GM12878 (cell line): ENCODE results near the gene RADX. TPM values are rescaled to one million over a fixed set of nuclear protein-coding genes. Genes with fewer than 3 reads are reported as not detected.

ENCODE experiments used
- ATAC-seq: fragments of 200-7000 bp; cut with Tn5 transposase; 3 replicates; pipeline ENCODE4 v1.9.1; 2020; ENCODE audit warnings: mild to moderate bottlenecking, moderate library complexity
- Bru-seq: library from RNA; stranded (reverse); fragments of 400-500 nt; gene quantifications from one replicate; lab custom pipeline; 2021; lab: Mats Ljungman, UMichigan
- BruChase-seq, 2 experiments: library from RNA; stranded (reverse); fragments of 400-500 nt; gene quantifications; one replicate each; lab custom pipeline; 2021; lab: Mats Ljungman, UMichigan
- BruUV-seq: library from RNA; stranded (reverse); fragments of 400-500 nt; replicated peaks from 2 replicates; lab custom pipeline; 2021; lab: Mats Ljungman, UMichigan
- CTCF ChIA-PET: fragments of 300-600 bp; sonication (Branson Sonifier 250); formaldehyde crosslinking; extraction: SDS; loops from one replicate; lab custom pipeline; 2021; ENCODE audit warnings: inconsistent platforms; lab: Yijun Ruan, JAX
- POLR2A ChIA-PET: fragments of 350-600 bp; formaldehyde crosslinking; extraction: SDS; loops from one replicate; lab custom pipeline; 2021; ENCODE audit warnings: inconsistent platforms; lab: Charles Lee
- RAD21 ChIA-PET: fragments of 300-600 bp; sonication (Branson Sonifier 250); formaldehyde crosslinking; loops from one replicate; lab custom pipeline; 2023; ENCODE audit warnings: antibody characterized with exemption; ENCODE audit not compliant: unreplicated experiment; lab: Charles Lee
- SMC1A ChIA-PET: fragments of 300-600 bp; sonication (Branson Sonifier 250); formaldehyde crosslinking; loops from one replicate; lab custom pipeline; 2023; ENCODE audit not compliant: unreplicated experiment, uncharacterized antibody; lab: Charles Lee
- DNase-seq: peaks from one replicate; pipeline ENCODE4 v3.0.0-alpha.2; 2011; ENCODE audit warnings: low read depth, low spot score
- FAIRE-seq: peaks from 3 replicates; lab custom pipeline; 2011; peaks lifted over from hg19 to GRCh38; lab: Jason Lieb, UNC
- H2AFZ ChIP-seq: 2 replicates; pipeline ENCODE4 v1.6.0; 2011; ENCODE audit warnings: low read depth, low read length, control low read depth; ENCODE audit not compliant: control insufficient read depth
- H3K27ac ChIP-seq: 2 replicates; pipeline ENCODE4 v1.5.1; 2011; ENCODE audit warnings: control low read depth; ENCODE audit not compliant: control insufficient read depth, insufficient read depth
- H3K27me3 ChIP-seq, 2 experiments: replicated peaks in 1 of 2; 2 replicates each; pipeline versions ENCODE4 v1.6.0 to v1.6.1; 2011; ENCODE audit warnings: low read length in 1 of 2; ENCODE audit not compliant: control insufficient read depth in 2 of 2, insufficient read depth in 2 of 2
- H3K36me3 ChIP-seq, 2 experiments: 2 replicates each; pipeline ENCODE4 v1.5.1; 2011; ENCODE audit warnings: low read length in 1 of 2; ENCODE audit not compliant: control insufficient read depth in 2 of 2, insufficient read depth in 2 of 2
- H3K4me1 ChIP-seq: 2 replicates; pipeline ENCODE4 v1.6.1; 2011; ENCODE audit warnings: mild to moderate bottlenecking, low read length, moderate library complexity, mixed read lengths; ENCODE audit not compliant: control insufficient read depth, insufficient read depth
- H3K4me2 ChIP-seq: 2 replicates; pipeline ENCODE4 v1.6.0; 2011; ENCODE audit warnings: control low read depth; ENCODE audit not compliant: control insufficient read depth, insufficient read depth
- H3K4me3 ChIP-seq: fragments of 200-600 bp; sonication (generic); 2 replicates; pipeline ENCODE4 v1.5.1; 2016
- H3K79me2 ChIP-seq: 2 replicates; pipeline ENCODE4 v1.6.0; 2011; ENCODE audit warnings: low read length; ENCODE audit not compliant: control insufficient read depth, insufficient read depth
- H3K9ac ChIP-seq: 2 replicates; pipeline ENCODE4 v1.8.0; 2011; ENCODE audit warnings: low read length, control low read depth, mixed read lengths; ENCODE audit not compliant: control insufficient read depth, insufficient read depth
- H3K9me3 ChIP-seq: replicated peaks from 3 replicates; pipeline ENCODE4 v1.5.1; 2011; ENCODE audit warnings: mild to moderate bottlenecking, low read length; ENCODE audit not compliant: control insufficient read depth, insufficient read depth
- H4K20me1 ChIP-seq: 2 replicates; pipeline ENCODE4 v1.6.0; 2011; ENCODE audit not compliant: control insufficient read depth, insufficient read depth
- CHD1 ChIP-seq: IDR thresholded peaks from 2 replicates; pipeline ENCODE4 v1.6.1; 2012; ENCODE audit warnings: low read depth, low read length, improper control_type of control experiment
- CREB1 ChIP-seq: IDR thresholded peaks from 2 replicates; pipeline ENCODE4 v1.6.1; 2012; ENCODE audit warnings: low read depth, mild to moderate bottlenecking, inconsistent platforms
- CREM ChIP-seq: IDR thresholded peaks from 2 replicates; pipeline ENCODE4 v1.6.1; 2014; ENCODE audit warnings: antibody characterized with exemption, low read depth
- IKZF1 ChIP-seq: fragments of 450-650 bp; conservative IDR thresholded peaks from 2 replicates; pipeline ENCODE4 v1.6.1; 2017; ENCODE audit warnings: antibody characterized with exemption, mild to moderate bottlenecking
- PML ChIP-seq: IDR thresholded peaks from 2 replicates; pipeline ENCODE4 v1.6.1; 2012; ENCODE audit warnings: low read length, inconsistent platforms
- POLR2A ChIP-seq: IDR thresholded peaks from 2 replicates; pipeline ENCODE4 v1.6.1; 2011; ENCODE audit warnings: low read depth, mild to moderate bottlenecking, low read length
- RELB ChIP-seq: fragments of 450-650 bp; IDR thresholded peaks from 2 replicates; pipeline ENCODE4 v1.6.1; 2017; ENCODE audit warnings: low read depth, mild to moderate bottlenecking, moderate library complexity
- TARDBP ChIP-seq: IDR thresholded peaks from 2 replicates; pipeline ENCODE4 v1.6.1; 2016; ENCODE audit warnings: borderline replicate concordance
- YY1 ChIP-seq: IDR thresholded peaks from 2 replicates; pipeline ENCODE4 v1.6.1; 2011; ENCODE audit warnings: low read depth, mild to moderate bottlenecking, low read length
- ZBTB11 ChIP-seq: fragments of 450-650 bp; formaldehyde crosslinking; IDR thresholded peaks from 2 replicates; pipeline ENCODE4 v1.5.0; 2022; ENCODE audit warnings: mild to moderate bottlenecking, missing genetic modification characterization
- WGBS: methylation state at CpG from one replicate; pipeline ENCODE4 v1.1.6; 2016; ENCODE audit warnings: low lambda C conversion rate; ENCODE audit not compliant: insufficient replicate concordance, insufficient coverage; ENCODE audit errors: missing lambda C conversion rate; 5-methylcytosine and 5-hydroxymethylcytosine counted together
- in situ Hi-C: fragments of 300-500 bp; cut with MboI; formaldehyde crosslinking; loops from 9 replicates; pipeline ENCODE4 v1.14.3; 2018; ENCODE audit warnings: mixed read lengths
- intact Hi-C: fragments of 100-400 bp; cut with micrococcal nuclease; formaldehyde crosslinking; loops from one replicate; pipeline ENCODE4 v1.14.2; 2022; ENCODE audit not compliant: unreplicated experiment
- long read RNA-seq, 2 experiments: library from polyadenylated mRNA; unstranded; transcript quantifications; one replicate each; pipeline ENCODE4 v2.0.0, GENCODE V29; 2019 to 2020
- polyA minus RNA-seq, 3 experiments: library from RNA; depleted of rRNA, polyadenylated mRNA; stranded (reverse); fragments of >200 nt; gene quantifications; 2 replicates each; pipeline ENCODE4 v1.2.3, GENCODE V29; 2011
- polyA plus RNA-seq, 11 experiments: library from polyadenylated mRNA; depleted of rRNA in 4 of 11; unstranded in 6 of 11; stranded (reverse) in 5 of 11; fragments of >200 nt; fragmentation: Nextera tagmentation in 4 of 11; fragmentation: Illumina TruSeq in 1 of 11; extraction: Ambion mirVana in 4 of 11; extraction: Trizol in 1 of 11; gene quantifications; 1 replicate in 1 of 11; 2 replicates in 10 of 11; pipeline versions ENCODE4 v1.2.1 to v1.2.3, GENCODE V29; 2011 to 2016; ENCODE audit warnings: inconsistent platforms in 2 of 11, missing spikeins in 2 of 11, low read depth in 1 of 11
- total RNA-seq, 4 experiments: library from RNA; depleted of rRNA in 3 of 4; stranded (reverse); fragments of >200 nt in 3 of 4; fragmentation: Illumina TruSeq in 1 of 4; extraction: Trizol in 1 of 4; gene quantifications; 2 replicates each; pipeline versions ENCODE4 v1.2.1 to v1.2.3, GENCODE V29; 2013 to 2021

Gene RADX, protein sequence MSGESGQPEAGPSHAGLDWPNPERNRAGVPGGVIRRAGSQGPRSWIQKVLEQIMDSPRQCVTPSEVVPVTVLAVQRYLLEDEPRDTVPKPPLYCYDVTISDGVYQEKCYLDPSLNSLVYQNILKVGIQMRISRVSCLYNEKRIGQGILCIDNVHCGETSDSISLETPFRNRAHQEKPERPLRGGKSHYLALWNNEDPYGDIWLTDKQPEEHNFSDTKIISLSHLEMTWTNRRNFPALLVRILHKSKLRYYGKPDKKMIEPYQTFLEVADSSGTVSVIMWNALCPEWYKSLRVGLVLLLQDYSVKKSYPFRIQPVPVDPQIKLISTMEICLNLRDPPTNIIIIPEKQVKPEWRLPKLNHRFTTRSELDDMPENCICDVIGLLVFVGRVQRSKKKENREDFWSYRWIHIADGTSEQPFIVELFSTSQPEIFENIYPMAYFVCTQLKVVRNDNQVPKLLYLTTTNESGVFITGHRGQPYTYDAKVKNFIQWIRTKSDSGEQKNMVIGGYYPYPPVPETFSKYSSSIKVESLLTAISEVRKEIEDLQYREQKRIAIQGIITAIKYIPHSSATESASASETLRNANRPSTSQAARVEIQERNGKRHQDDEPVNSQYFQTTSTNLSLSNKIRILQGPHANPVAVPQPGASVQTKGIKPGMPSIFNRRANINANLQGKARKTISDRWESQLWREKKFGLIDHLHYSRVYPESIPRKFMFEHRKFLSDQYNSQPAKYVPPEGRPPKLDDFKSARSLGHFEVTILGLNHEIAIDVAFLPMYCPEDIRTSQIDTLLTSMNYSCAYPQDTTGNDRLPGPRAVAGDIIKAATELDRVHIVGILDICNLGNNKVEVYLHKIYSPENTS
- total RNA-seq (2013; cell fraction: nucleolus; rRNA removed): 43.7 and 47.4 TPM in 2 replicates
- 13.3 and 21.1 TPM in 2 replicates for total RNA-seq (2014; rRNA removed)
- 19.0 and 19.1 TPM in 2 replicates for total RNA-seq (2014; rRNA removed; fragmentation: Illumina TruSeq; extraction: Trizol)
- 9.7 and 13.0 TPM in 2 replicates for total RNA-seq (2021)
- 4.8 TPM for polyA plus RNA-seq (2011; ENCODE audit: low read depth)
- polyA plus RNA-seq (2011; rRNA removed): 23.0 and 39.2 TPM in 2 replicates
- polyA plus RNA-seq (2011; cell fraction: cytosol; rRNA removed): 6.6 and 7.4 TPM in 2 replicates
- 25.5 and 26.7 TPM in 2 replicates for polyA plus RNA-seq (2011; cell fraction: nucleus; rRNA removed)
- polyA plus RNA-seq (2012): 6.9 and 9.8 TPM in 2 replicates
- 24.2 and 39.2 TPM in 2 replicates for polyA plus RNA-seq (2014; fragmentation: Illumina TruSeq; extraction: Trizol)
- 1 to 10 TPM; 4.3 to 5.4 TPM for polyA plus RNA-seq (2014; fragmentation: Nextera tagmentation; extraction: Ambion mirVana)
- 16.2 and 17.0 TPM in 2 replicates for polyA plus RNA-seq (2014; rRNA removed)
- 10 to 100 TPM; 10.9 to 11.4 TPM for polyA plus RNA-seq (2016; fragmentation: Nextera tagmentation; extraction: Ambion mirVana)
- polyA minus RNA-seq (2011; rRNA and poly(A)+ RNA removed): 11.4 and 11.5 TPM in 2 replicates
- polyA minus RNA-seq (2011; cell fraction: cytosol; rRNA and poly(A)+ RNA removed): 3.2 and 5.5 TPM in 2 replicates
- 10.6 and 11.9 TPM in 2 replicates for polyA minus RNA-seq (2011; cell fraction: nucleus; rRNA and poly(A)+ RNA removed)
- Bru-seq, nascent RNA: percentile 60 among the genes with signal in this experiment
- percentile 61 among the genes with signal in this experiment for BruChase-seq, experiment 1, labeled RNA remaining after a 6-hour chase
- BruChase-seq, experiment 2, labeled RNA remaining after a 2-hour chase: percentile 60 among the genes with signal in this experiment
- long read RNA-seq, experiment 1, partial matches to known transcripts: 0 of 2 reads
- long read RNA-seq, experiment 1, other reads (novel, unspliced or antisense): 0 of 2 reads
- long read RNA-seq, experiment 2, partial matches to known transcripts: 10 of 16 reads
- long read RNA-seq, experiment 2, other reads (novel, unspliced or antisense): 3 of 16 reads

GRCh38 chrX:106611679-106612392 is at the start of gene RADX:
RADX (plus strand) TSS chrX:106611978; CDS start chrX:106612081, 103 bp downstream.
- peak within 1 kb of the TSS; percentile 65 for H3K4me2 ChIP-seq
- 41% methylated on average over 35 of the region's 46 CpGs for WGBS
- no peaks in the 10 kb centered on the region for H3K27me3 ChIP-seq
- intact Hi-C loops (loop anchor here (10.0 kb wide), 1 partner anchor 183 kb away; no protein-coding TSS in a partner anchor), in situ Hi-C loops (no loop called here)
- H3K36me3 ChIP-seq: no peaks in the 10 kb centered on the region
- ATAC-seq (peak; percentile 98), FAIRE-seq (no peak), DNase-seq (peak; percentile 49)
- TSS peak; percentile 85 for BruUV-seq
- ChIA-PET SMC1A (interaction anchor here (0.7 to 1.7 kb wide), 8 partner anchors 9 to 131 kb away, joined by 3 to 6 read pairs (median 4); no protein-coding TSS in a partner anchor), CTCF (interaction anchor here (1.2 to 3.7 kb wide), 3 partner anchors 9 to 131 kb away, joined by 3 to 17 read pairs (median 14); no protein-coding TSS in a partner anchor), RAD21 (interaction anchor here (0.9 to 2.5 kb wide), 2 partner anchors 9 to 10 kb away, joined by 4 to 6 read pairs; no protein-coding TSS in a partner anchor), POLR2A (interaction anchor here (0.8 to 1.5 kb wide), 6 partner anchors 8 to 190 kb away, joined by 4 to 5 read pairs (median 4); partner anchors contain the start of gene TBC1D8B)
- no peaks in the 10 kb centered on the region for H3K4me1 ChIP-seq
- H3K79me2 ChIP-seq: no peaks in the 10 kb centered on the region; the same call in 1 of the 2 replicates
- peak within 1 kb of the TSS; percentile 45 for H3K9ac ChIP-seq
- H3K27ac ChIP-seq: peak within 1 kb of the TSS; percentile 46
- peak within 1 kb of the TSS; percentile 75 for H2AFZ ChIP-seq
- H4K20me1 ChIP-seq: no peaks in the 10 kb centered on the region
- H3K9me3 ChIP-seq: no peaks in the 10 kb centered on the region
- peak within 1 kb of the TSS; percentile 73 for H3K4me3 ChIP-seq
- TF ChIP-seq ZBTB11 (no peak), PML (no peak), CREM (peak; percentile 69; the same call in 1 of the 2 replicates), YY1 (0 out of 2 replicates have a peak, but pooled peaks have one; percentile 10), TARDBP (no peak), CREB1 (peak; percentile 90), IKZF1 (peak; percentile 57), CHD1 (no peak), RELB (no peak), POLR2A (peak; percentile 62)
